ENCODE data around the gene PML. TPM values are rescaled to one million over a fixed set of nuclear protein-coding genes. Genes with fewer than 3 reads are reported as not detected.

PML gene
- polyA plus RNA-seq, 3 donors, result 13.1 to 40.7 (median 20.6) TPM

DNA sequence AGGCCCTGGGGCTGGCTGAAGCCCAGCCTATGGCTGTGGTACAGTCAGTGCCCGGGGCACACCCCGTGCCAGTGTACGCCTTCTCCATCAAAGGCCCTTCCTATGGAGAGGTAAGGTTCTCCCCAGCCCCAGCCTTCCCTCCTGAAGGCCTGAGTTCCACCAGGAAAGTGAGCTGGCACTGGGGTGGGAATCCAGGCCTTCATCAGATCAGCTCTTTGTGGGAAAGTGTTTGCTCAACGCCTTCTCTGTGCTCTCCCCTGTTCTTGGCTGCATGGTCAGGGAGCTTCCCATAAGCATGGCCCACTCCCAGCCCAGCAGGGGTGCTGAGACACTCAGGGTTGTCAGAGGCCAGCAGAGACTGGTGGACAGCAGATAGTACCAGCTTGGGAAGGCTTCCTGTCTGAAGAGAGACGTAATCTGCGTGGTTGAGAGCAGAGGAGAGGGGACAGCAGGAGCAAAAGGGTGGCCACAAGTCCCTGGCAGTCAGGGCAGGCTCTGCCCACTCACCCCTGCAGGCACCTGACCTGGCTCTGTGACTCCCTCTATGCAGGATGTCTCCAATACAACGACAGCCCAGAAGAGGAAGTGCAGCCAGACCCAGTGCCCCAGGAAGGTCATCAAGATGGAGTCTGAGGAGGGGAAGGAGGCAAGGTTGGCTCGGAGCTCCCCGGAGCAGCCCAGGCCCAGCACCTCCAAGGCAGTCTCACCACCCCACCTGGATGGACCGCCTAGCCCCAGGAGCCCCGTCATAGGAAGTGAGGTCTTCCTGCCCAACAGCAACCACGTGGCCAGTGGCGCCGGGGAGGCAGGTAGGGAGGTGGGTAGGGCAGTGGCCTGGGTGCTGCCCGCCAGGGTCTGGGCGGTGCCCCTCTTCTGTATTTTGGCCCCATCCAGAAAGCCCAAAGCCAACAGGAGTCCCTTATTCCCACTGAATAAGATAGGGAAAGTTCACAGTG is 38.4 kb downstream of the PML start:
- Histone ChIP-seq H4K20me1 (ENCODE audit: insufficient read depth, low read length) (peaks cover 37% of the 10 kb centered on the region), H3K4me2 (replicated peaks; ENCODE audit: extremely low read depth, low read length, poor library complexity, severe bottlenecking) (no peak overlapping the region), H3K4me1 (ENCODE audit: control insufficient read depth in 1 of 2, insufficient read depth in 2 of 2, low read length in 2 of 2) (no peaks in the 10 kb centered on the region), H3K36me3 (replicated peaks in 1 of 2; ENCODE audit: control insufficient read depth in 1 of 2, insufficient read depth in 2 of 2, low read length in 2 of 2) (peaks cover 67 to 91% of the 10 kb centered on the region in 2 donors), H3K9me3 (replicated peaks in 1 of 2; ENCODE audit: control insufficient read depth in 1 of 2, insufficient read depth in 1 of 2, low read length in 2 of 2) (no peaks in the 10 kb centered on the region), H3K4me3 (replicated peaks in 1 of 3; ENCODE audit: low read depth in 2 of 3, low read length in 3 of 3) (no peak overlapping the region), H3K27me3 (ENCODE audit: control insufficient read depth in 2 of 2, insufficient read depth in 2 of 2, low read length in 2 of 2) (no peaks in the 10 kb centered on the region), H3K79me2 (ENCODE audit: insufficient read depth, low read length) (no peaks in the 10 kb centered on the region), H2AFZ (ENCODE audit: insufficient read depth, low read depth, low read length, poor library complexity, severe bottlenecking) (no peak overlapping the region), H3K27ac (ENCODE audit: low read depth in 1 of 2, low read length in 2 of 2) (peak overlapping the region in 1 of 2 donors; percentile 60), H3K9ac (ENCODE audit: insufficient read depth, low read length, poor library complexity, severe bottlenecking) (no peak overlapping the region)
- TF ChIP-seq, protein P1, sequence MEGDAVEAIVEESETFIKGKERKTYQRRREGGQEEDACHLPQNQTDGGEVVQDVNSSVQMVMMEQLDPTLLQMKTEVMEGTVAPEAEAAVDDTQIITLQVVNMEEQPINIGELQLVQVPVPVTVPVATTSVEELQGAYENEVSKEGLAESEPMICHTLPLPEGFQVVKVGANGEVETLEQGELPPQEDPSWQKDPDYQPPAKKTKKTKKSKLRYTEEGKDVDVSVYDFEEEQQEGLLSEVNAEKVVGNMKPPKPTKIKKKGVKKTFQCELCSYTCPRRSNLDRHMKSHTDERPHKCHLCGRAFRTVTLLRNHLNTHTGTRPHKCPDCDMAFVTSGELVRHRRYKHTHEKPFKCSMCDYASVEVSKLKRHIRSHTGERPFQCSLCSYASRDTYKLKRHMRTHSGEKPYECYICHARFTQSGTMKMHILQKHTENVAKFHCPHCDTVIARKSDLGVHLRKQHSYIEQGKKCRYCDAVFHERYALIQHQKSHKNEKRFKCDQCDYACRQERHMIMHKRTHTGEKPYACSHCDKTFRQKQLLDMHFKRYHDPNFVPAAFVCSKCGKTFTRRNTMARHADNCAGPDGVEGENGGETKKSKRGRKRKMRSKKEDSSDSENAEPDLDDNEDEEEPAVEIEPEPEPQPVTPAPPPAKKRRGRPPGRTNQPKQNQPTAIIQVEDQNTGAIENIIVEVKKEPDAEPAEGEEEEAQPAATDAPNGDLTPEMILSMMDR (IDR thresholded peaks at IDR 0.05), result no peak
- Mint-ChIP-seq H3K4me1 (peaks cover 3% of the 10 kb centered on the region), H3K27ac (peak overlapping the region in 3 of 7 donors; percentile 31 to 80 (median 74)), H3K9me3 (peaks cover 0 to 2% (median 0%) of the 10 kb centered on the region in 7 donors), H3K36me3 (peaks cover 80 to 88% of the 10 kb centered on the region in 2 donors), H3K27me3 (ENCODE audit: low read depth in 3 of 3) (no peaks in the 10 kb centered on the region), H3K4me3 (no peak overlapping the region)
- intact Hi-C loops (cut with micrococcal nuclease), result no loop called here
- no peak for DNase-seq
- 21% methylated on average over 3 of the region's 16 CpGs for WGBS (ENCODE audit: insufficient coverage)

DNA sequence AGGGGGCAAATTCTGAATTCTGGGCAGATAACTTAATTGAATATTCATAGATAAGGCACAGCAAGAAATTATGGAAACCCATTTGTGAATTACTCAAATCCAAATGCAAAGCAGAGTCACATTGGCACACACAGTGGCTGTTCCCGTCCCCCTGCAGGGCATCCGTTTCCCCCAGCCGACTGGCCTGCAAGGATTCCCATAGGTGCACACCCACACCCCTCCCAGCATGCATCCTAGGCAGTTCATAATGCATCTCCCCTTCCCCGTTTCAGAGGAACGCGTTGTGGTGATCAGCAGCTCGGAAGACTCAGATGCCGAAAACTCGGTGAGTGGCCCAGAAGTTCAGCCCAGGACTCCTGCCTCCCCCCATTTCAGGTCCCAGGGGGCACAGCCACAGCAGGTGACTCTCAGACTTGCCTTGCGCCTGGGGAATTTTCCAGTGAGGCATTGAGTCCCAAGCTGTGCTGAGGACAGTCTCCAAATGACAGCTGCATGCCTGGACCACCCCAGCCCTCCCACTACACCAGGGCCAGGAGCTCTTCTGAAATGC is 39.8 kb downstream of the PML start:
- peak overlapping the region in 1 of 2 donors; percentile 60 for H3K27ac ChIP-seq (ENCODE audit: low read depth in 1 of 2, low read length in 2 of 2)
- no peaks in the 10 kb centered on the region for H3K79me2 ChIP-seq (ENCODE audit: insufficient read depth, low read length)
- no peak overlapping the region for H3K9ac ChIP-seq (ENCODE audit: insufficient read depth, low read length, poor library complexity, severe bottlenecking)
- Mint-ChIP-seq H3K36me3 (peaks cover 76 to 88% of the 10 kb centered on the region in 2 donors), H3K4me3 (no peak overlapping the region), H3K9me3 (peaks cover 0 to 3% (median 0%) of the 10 kb centered on the region in 7 donors), H3K27me3 (ENCODE audit: low read depth in 3 of 3) (no peaks in the 10 kb centered on the region), H3K27ac (peak overlapping the region in 2 of 7 donors; percentile 54 to 79), H3K4me1 (peaks cover 3% of the 10 kb centered on the region)
- WGBS (ENCODE audit: insufficient coverage), result 91% methylated on average over 9 of the region's 10 CpGs
- no peak overlapping the region for H3K4me3 ChIP-seq (replicated peaks in 1 of 3; ENCODE audit: low read depth in 2 of 3, low read length in 3 of 3)
- H3K27me3 ChIP-seq (ENCODE audit: control insufficient read depth in 2 of 2, insufficient read depth in 2 of 2, low read length in 2 of 2), result no peaks in the 10 kb centered on the region
- no peaks in the 10 kb centered on the region for H3K9me3 ChIP-seq (replicated peaks in 1 of 2; ENCODE audit: control insufficient read depth in 1 of 2, insufficient read depth in 1 of 2, low read length in 2 of 2)
- TF ChIP-seq, protein P1 (IDR thresholded peaks at IDR 0.05), result no peak
- intact Hi-C loops (cut with micrococcal nuclease), result no loop called here
- H3K4me2 ChIP-seq (replicated peaks; ENCODE audit: extremely low read depth, low read length, poor library complexity, severe bottlenecking), result no peak overlapping the region
- H2AFZ ChIP-seq (ENCODE audit: insufficient read depth, low read depth, low read length, poor library complexity, severe bottlenecking), result no peak overlapping the region
- H3K36me3 ChIP-seq (replicated peaks in 1 of 2; ENCODE audit: control insufficient read depth in 1 of 2, insufficient read depth in 2 of 2, low read length in 2 of 2), result peaks cover 60 to 80% of the 10 kb centered on the region in 2 donors
- DNase-seq, result no peak
- peaks cover 31% of the 10 kb centered on the region for H4K20me1 ChIP-seq (ENCODE audit: insufficient read depth, low read length)
- H3K4me1 ChIP-seq (ENCODE audit: control insufficient read depth in 1 of 2, insufficient read depth in 2 of 2, low read length in 2 of 2), result no peaks in the 10 kb centered on the region
